SK-N-MC (cell line): ENCODE measurements around the gene LMAN1.

Source experiments
- EZH2 ChIP-seq: fragments of 200-600 bp; sonication (generic); IDR thresholded peaks from one replicate; pipeline ENCODE4 v1.6.1; 2017; ENCODE audit warnings: antibody characterized with exemption
- POLR2AphosphoS5 ChIP-seq: IDR thresholded peaks from 2 replicates; pipeline ENCODE4 v1.6.1; 2012; ENCODE audit warnings: mild to moderate bottlenecking, low read depth, low read length, borderline replicate concordance

- TF ChIP-seq EZH2 (no peak), POLR2AphosphoS5 (no peak)
Observed at GRCh38 chr18:59308248-59308937, 50.7 kb downstream of the LMAN1 start.
